Hematopoietic multipotent progenitor cell treated with erythropoietin and hydrocortisone succinate and interleukin-3 and kit ligand, for 15 days (in vitro differentiated cells): ENCODE measurements around the gene SRPK3.

Source experiments
- DNase-seq: peaks from one replicate; pipeline ENCODE4 v3.0.0-alpha.2; 2015; ENCODE audit warnings: low spot score

Gene SRPK3

GRCh38 chrX:153831429-153832150 lies 50.7 kb downstream of the SRPK3 start:
- no peak for DNase-seq

GRCh38 chrX:153832728-153833127 lies 51.9 kb downstream of the SRPK3 start:
- no peak for DNase-seq
